HG02678 (cell line): ENCODE results near the gene DNAH8.
"Not testable (repeated sequence)": the region's sequence is repeated elsewhere in the genome, so short reads cannot be mapped to it uniquely, and the experiment has no call there.

Experiments used
- ATAC-seq: cut with Tn5 transposase; IDR thresholded peaks from one replicate; pipeline ENCODE4 v1.9.1; 2021; ENCODE audit warnings: mild to moderate bottlenecking, moderate library complexity; ENCODE audit not compliant: unreplicated experiment

DNAH8 gene

DNA sequence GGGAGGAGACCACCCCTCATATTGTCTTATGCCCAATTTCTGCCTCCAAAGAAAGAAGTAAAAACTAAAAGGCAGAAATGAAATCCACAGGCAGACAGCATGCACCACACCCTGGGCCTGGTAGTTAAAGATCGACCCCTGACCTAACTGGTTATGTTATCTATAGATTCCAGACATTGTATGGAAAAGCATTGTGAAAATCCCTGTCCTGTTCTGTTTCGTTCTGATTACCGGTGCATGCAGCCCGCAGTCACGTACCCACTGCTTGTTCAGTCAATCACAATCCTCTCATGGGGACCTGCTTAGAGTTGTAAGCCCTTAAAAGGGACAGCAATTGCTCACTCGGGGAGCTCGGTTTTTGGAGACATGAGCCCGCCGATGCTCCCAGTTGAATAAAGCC, 81.3 kb downstream of the DNAH8 start:
- not testable (repeated sequence) for ATAC-seq

GRCh38 chr6:38796850-38797249, 81.7 kb downstream of the DNAH8 start:
- ATAC-seq: no peak

DNA sequence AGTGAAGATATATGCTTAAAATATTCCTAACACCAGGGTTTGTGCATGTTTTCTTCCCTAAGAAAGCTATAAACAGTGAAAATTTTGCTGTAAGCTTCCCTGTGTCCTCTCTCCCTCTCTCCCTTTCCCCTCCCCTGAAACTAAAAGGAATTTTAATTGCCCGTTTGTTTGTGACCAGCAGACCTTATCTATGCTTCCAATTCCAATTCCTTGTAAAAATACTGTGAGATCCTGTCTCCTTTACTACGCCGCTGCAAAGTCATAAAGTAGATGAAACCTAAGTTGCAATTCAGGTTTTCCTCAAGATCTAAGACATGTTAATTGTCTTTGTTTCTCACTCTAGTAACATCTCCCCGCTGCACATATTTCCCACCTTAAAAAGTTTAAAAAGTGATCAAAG, 82.3 kb downstream of the DNAH8 start:
- no peak for ATAC-seq

DNA sequence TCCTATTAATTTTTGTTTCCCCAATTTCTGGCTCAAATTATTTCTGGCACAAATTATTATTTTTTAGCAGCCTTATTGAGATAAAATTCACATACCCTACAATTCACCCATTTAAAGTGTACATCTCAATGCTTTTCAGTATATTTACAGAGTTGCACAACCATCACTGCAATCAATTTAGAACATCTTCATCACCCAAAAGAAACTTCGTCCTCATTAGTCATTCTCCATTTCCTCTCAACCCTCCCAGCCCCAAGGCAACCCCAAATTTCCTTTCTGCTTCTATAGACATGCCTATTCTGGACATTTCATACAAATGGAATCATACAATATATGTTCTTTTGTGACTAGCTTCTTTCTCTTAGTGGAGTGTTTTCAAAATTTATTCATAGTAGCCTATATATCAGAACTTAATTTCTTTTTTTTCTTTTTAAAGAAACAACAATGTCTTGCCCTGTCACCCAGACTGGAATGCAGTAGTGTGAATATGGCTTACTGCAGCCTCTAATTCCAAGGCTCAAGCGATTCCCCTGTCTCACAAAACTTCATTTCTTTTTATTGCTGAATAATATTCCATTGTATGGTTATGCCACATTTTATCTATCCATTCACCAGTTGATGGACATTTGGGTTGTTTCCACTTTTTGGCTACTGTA, 84.5 kb downstream of the DNAH8 start:
- no peak for ATAC-seq

- ATAC-seq: no peak
Measured at GRCh38 chr6:38801305-38801704, 86.2 kb downstream of the DNAH8 start.

DNA sequence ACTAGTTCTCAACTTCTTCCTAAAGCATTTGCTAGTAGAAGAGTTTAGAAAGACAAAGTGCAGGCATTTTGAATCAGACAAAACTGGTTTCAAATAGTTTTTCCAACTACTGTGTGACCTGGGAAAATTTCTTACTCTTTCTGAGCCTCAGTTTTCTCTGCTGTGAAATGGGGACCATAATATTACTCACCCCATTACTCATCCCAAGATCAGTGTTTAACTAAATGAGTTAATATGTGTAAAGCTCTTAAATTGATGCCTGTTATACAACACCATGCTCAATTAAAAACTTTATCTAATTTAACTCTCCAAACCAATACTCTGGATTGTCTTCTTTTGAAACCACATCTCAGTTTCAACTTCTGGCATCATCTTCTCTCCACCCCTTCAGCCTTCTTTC, 87.4 kb downstream of the DNAH8 start:
- no peak for ATAC-seq

GRCh38 chr6:38803129-38803528, 88.0 kb downstream of the DNAH8 start:
- ATAC-seq: no peak

DNA sequence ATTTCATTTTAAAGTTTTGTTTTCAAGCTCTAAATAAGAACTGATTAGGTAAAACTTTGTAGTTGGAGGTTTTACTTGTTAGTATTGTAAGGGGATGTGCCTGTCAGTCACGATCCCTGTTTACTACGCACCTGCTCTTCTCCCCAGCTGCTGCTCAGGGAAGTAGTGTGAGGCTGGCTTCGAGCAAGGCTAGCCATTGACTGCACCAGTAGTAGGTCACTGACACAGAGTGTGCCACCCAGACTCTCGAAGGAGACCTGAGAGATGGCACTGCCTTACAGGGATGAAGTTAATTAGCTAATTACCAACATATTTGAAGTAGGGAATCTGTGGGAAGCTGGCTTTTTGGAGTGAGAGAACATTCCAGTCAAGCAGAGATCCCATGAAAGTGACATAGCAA, 89.2 kb downstream of the DNAH8 start:
- no peak for ATAC-seq

DNA sequence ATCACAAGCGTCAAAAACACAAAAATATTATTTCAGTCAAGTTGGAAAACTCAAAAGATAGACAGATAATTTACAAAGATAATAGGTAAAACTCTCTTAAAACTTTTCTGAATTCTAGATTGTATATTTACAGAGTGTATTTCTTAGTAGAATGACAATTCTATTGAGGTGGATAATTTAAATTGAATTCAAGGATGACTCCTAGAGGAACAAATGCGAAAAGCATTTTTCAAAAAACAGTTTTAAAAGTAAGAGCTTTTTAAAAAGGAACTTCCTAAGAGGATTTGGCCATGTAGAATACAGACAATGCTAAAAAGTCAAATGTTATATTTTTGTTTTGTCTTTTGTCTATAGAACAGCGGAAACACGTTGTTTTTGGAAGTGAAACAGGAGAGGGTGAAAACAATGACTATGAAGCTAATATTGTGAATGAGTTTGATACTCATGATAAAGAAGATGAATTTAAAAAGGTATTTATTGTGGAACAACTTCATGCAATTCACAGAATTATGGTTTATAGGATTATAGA, 90.1 kb downstream of the DNAH8 start:
- ATAC-seq: no peak

DNA sequence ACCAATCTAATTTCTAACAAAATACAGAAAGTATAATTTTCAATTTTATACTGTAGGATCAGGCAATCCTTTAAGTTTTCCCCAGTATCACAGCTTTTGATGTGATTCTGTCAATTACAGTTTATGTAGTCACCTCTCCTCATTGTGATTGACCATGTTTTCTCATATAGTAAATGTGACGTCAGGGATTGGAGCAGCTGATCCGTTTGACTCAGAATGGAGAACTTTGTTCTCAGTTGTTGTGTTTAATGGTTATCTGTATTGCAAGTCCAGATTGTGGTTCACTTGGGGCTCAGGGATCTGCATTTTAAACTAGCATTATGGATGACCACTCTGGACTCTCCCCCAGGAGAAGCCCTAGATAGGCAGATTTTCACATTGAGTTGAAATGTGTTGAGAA, 90.6 kb downstream of the DNAH8 start:
- no peak for ATAC-seq

- no peak for ATAC-seq
Measured at GRCh38 chr6:38806271-38806670, 91.2 kb downstream of the DNAH8 start.

DNA sequence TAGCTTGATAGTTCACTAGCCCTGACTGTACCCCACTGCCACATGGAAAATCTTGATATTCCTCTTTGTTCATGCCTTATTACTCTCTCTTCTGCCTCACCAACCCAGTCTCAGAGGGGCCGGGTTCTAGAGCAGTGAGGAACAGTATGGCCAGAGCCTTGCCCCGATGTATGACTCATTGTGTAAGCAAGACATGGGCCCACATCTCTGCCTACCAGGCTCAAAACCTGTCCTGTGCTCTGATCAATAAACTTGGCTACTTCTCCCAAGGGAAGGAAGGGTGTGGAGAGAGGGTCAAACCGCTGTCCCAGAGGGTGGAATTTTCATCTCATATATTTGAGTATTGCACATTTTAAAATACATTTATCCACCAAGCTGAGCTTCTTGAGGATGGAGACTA, 91.7 kb downstream of the DNAH8 start:
- no peak for ATAC-seq

DNA sequence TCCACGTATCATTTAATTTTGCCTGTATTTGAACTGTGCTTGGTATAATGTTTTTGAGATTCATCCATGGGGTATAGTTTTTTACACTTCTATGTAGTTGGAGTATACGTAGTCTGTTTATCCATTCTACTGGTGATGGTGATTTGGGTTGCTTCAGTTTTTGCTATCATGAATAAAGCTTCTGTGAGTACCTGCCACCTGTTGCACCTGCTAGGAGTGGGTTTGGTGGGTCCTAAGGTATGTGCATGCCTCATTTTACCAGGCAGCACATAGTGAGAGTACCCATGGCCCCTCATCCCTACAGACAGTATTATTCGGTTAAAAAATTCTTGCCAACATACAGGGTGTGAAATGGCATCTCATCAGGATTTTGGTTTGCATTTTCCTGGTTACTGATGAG, 92.9 kb downstream of the DNAH8 start:
- ATAC-seq: no peak

GRCh38 chr6:38813041-38813823, 98.1 kb downstream of the DNAH8 start:
- no peak for ATAC-seq

DNA sequence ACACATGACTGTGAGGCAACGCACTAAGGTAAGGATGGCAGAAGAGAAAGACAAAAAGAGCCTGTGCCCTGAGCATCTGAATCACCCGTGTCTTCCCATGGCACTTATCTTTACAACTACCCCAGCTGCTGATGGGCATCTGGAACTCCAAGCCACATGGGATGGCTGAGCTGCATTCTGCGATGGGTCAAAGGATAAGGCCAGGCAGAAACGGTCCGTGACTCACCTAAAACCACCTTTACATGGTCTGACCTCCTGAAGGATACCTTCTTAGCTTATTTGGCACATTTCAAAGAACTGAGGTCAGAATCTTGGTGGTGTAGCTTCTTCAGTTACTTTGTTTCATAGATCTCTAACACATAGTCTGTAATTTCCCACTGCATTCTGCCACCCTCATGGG, 99.7 kb downstream of the DNAH8 start:
- no peak for ATAC-seq

DNA sequence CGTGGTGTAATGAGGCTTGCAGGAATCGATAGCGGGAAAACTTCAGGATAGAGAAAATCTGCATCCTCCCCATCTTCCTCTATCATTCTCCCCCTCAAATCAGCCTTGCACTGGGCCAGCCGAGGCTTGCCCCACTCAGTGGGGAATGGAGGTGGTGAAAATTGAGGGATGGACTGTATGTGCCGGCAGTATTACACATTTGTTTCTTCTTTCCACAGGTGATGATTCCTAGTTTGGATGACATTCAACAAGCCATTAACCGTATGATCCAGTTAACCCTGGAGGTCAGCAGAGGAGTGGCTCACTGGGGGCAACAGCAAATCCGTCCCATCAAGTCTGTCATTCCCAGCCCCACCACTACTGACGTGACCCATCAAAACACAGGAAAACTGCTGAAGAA, 100.1 kb downstream of the DNAH8 start:
- ATAC-seq: no peak

DNA sequence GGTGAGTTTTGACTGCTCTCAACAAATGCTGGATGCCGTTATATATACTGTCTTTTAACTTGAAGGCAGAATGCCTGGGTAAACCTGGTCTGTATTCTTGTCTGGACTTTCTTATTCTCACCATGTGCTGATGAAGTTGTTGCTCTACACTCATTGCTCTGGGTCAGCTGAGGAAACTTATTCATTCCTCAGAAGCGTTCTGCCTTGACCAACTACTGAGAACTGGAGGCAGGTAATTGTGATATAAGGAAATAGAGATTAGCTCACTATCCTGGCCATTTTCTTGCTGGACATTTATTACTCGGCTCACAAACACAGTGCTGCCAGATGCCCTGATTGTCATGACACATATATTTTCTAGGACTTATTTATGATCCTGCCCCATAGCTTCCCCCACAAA, 103.6 kb downstream of the DNAH8 start:
- no peak for ATAC-seq

- no peak for ATAC-seq
Measured at GRCh38 chr6:38822963-38823362, 107.9 kb downstream of the DNAH8 start.

- ATAC-seq: no peak
Measured at GRCh38 chr6:38824243-38824894, 109.3 kb downstream of the DNAH8 start.

- no peak for ATAC-seq
Measured at GRCh38 chr6:38827024-38827423, 111.9 kb downstream of the DNAH8 start.

DNA sequence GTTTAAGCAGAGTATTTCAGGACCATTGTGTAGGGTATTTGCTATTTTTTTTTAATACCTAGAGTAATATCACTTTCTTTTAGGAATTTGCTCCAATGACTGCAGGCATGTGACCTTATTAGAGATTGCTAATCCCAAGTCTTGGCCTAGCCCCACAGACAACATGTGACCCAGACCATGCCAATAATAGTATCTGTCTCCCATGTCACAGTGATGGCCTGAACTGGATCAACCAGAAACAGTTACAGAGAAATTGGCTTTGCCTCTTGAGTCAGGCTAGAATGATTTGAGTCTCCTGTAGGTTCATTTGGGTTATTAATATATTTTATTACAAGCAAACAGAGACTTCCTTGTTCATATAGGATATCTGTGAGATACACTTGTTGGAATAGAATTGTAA, 116.8 kb downstream of the DNAH8 start:
- no peak for ATAC-seq

DNA sequence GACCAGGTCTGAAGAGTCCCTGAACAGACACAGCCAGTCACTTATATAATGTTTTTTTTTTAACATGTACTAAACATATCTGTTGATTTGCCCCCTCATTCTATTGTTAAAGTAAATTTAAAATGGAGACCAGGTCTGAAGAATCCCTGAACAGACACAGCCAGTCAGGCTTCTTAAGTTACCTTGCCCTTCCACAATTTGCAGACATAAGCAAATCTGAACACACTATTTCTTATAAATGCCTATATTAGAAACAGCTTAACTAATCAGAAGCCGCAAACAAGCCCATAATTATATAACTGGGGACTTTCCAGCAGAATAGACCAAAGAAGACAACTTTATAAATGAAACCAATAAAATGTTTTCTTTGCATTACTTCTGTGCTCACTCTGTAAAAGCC, 118.2 kb downstream of the DNAH8 start:
- ATAC-seq: no peak
